GM12873 (cell line): ENCODE data around the gene NUP93.

Experiments
- CTCF ChIP-seq: IDR thresholded peaks from 2 replicates; pipeline ENCODE4 v1.5.1; 2012; ENCODE audit warnings: low read depth, mild to moderate bottlenecking, moderate library complexity, low read length, control low read depth; ENCODE audit not compliant: insufficient read depth; ENCODE audit errors: missing control alignments

Gene NUP93

GRCh38 chr16:56879276-56879675 is 149.3 kb downstream of the NUP93 start:
- TF ChIP-seq CTCF = no peak

GRCh38 chr16:56880176-56880575 is 150.2 kb downstream of the NUP93 start:
- TF ChIP-seq CTCF = no peak

- TF ChIP-seq CTCF = no peak
Measured at GRCh38 chr16:56880685-56881084, 150.8 kb downstream of the NUP93 start.

- TF ChIP-seq CTCF = no peak
Measured at GRCh38 chr16:56882077-56882800, 152.3 kb downstream of the NUP93 start.

GRCh38 chr16:56883586-56883985 is 153.7 kb downstream of the NUP93 start:
- TF ChIP-seq CTCF = no peak

GRCh38 chr16:56884026-56884582 is 154.2 kb downstream of the NUP93 start:
- no peak for TF ChIP-seq CTCF

GRCh38 chr16:56885446-56886162 is 155.7 kb downstream of the NUP93 start:
- TF ChIP-seq CTCF = no peak
